HG03558 (cell line): Measurements from ENCODE around the gene RBM28.

Experiments used
- ATAC-seq: cut with Tn5 transposase; IDR thresholded peaks from one replicate; pipeline ENCODE4 v1.9.1; 2021; ENCODE audit warnings: moderate number of reproducible peaks; ENCODE audit not compliant: unreplicated experiment; ENCODE audit errors: extremely low read depth

Gene RBM28

GRCh38 chr7:128376077-128376476 lies 32.4 kb upstream of the RBM28 start:
- ATAC-seq, result no peak

GRCh38 chr7:128374041-128374440 lies 30.3 kb upstream of the RBM28 start:
- ATAC-seq, result no peak

- no peak for ATAC-seq
These were observed 29.9 kb upstream of the RBM28 start for GRCh38 chr7:128373606-128374005.

GRCh38 chr7:128370491-128370890 lies 26.8 kb upstream of the RBM28 start:
- no peak for ATAC-seq

GRCh38 chr7:128366986-128367385 lies 23.3 kb upstream of the RBM28 start:
- no peak for ATAC-seq

GRCh38 chr7:128366300-128366699 lies 22.6 kb upstream of the RBM28 start:
- no peak for ATAC-seq

GRCh38 chr7:128365432-128365831 lies 21.7 kb upstream of the RBM28 start:
- ATAC-seq, result no peak

GRCh38 chr7:128364166-128364870 lies 20.6 kb upstream of the RBM28 start:
- no peak for ATAC-seq

- no peak for ATAC-seq
These were observed 19.6 kb upstream of the RBM28 start for GRCh38 chr7:128363261-128363721.

- ATAC-seq, result no peak
These were observed 19.0 kb upstream of the RBM28 start for GRCh38 chr7:128362670-128363069.

- ATAC-seq, result no peak
These were observed 18.0 kb upstream of the RBM28 start, which contains the start of gene PRRT4 for GRCh38 chr7:128361411-128362379. TSS of gene PRRT4 (minus strand) at chr7:128361690.

- ATAC-seq, result no peak
These were observed 16.6 kb upstream of the RBM28 start for GRCh38 chr7:128360359-128360678.

- ATAC-seq, result no peak
These were observed 16.2 kb upstream of the RBM28 start for GRCh38 chr7:128359939-128360338.

GRCh38 chr7:128359336-128359735 lies 15.6 kb upstream of the RBM28 start:
- no peak for ATAC-seq

- ATAC-seq, result no peak
These were observed 14.5 kb upstream of the RBM28 start for GRCh38 chr7:128358233-128358632.

GRCh38 chr7:128357217-128357613 lies 13.5 kb upstream of the RBM28 start:
- ATAC-seq, result no peak

GRCh38 chr7:128356546-128357216 lies 13.0 kb upstream of the RBM28 start:
- no peak for ATAC-seq

- ATAC-seq, result no peak
These were observed 9.9 kb upstream of the RBM28 start for GRCh38 chr7:128353610-128354009.

GRCh38 chr7:128353189-128353588 lies 9.5 kb upstream of the RBM28 start:
- no peak for ATAC-seq

GRCh38 chr7:128352636-128353035 lies 8.9 kb upstream of the RBM28 start:
- ATAC-seq, result no peak

GRCh38 chr7:128352153-128352537 lies 8.4 kb upstream of the RBM28 start:
- no peak for ATAC-seq
